Liver (tissue), 9 donors: Measurements from ENCODE around the gene MAPT. TPM values are rescaled to one million over a fixed set of nuclear protein-coding genes. Genes with fewer than 3 reads are reported as not detected.

ENCODE experiments used
- DNase-seq: peaks from one replicate; pipeline ENCODE4 v3.0.0-alpha.2; 2017; ENCODE audit warnings: low spot score
- H3K27ac ChIP-seq, 2 donors: one replicate each; pipeline ENCODE4 v1.7.0; 2013; ENCODE audit warnings: inconsistent platforms in 2 of 2, low read length in 2 of 2, control low read depth in 1 of 2, low read depth in 1 of 2, mild to moderate bottlenecking in 1 of 2
- H3K27me3 ChIP-seq, 4 donors: one replicate each; pipeline versions ENCODE4 v1.6.1 to v1.7.0; 2013; ENCODE audit warnings: low read length in 3 of 4, inconsistent platforms in 1 of 4, mild to moderate bottlenecking in 1 of 4, moderate library complexity in 1 of 4; ENCODE audit not compliant: control insufficient read depth in 4 of 4, insufficient read depth in 4 of 4
- H3K36me3 ChIP-seq, 4 donors: one replicate each; pipeline versions ENCODE4 v1.6.1 to v1.7.0; 2013; ENCODE audit warnings: low read length in 3 of 4, mild to moderate bottlenecking in 3 of 4, low read depth in 1 of 4, moderate library complexity in 1 of 4; ENCODE audit not compliant: control insufficient read depth in 4 of 4, insufficient read depth in 3 of 4
- H3K4me1 ChIP-seq, 4 donors: one replicate each; pipeline versions ENCODE4 v1.6.1 to v1.7.0; 2013; ENCODE audit warnings: low read length in 3 of 4, mild to moderate bottlenecking in 3 of 4, moderate library complexity in 1 of 4; ENCODE audit not compliant: control insufficient read depth in 4 of 4, insufficient read depth in 4 of 4
- H3K4me3 ChIP-seq, 3 donors: one replicate each; pipeline versions ENCODE4 v1.6.1 to v1.7.0; 2013; ENCODE audit warnings: low read length in 3 of 3, control low read depth in 1 of 3, low read depth in 1 of 3, mild to moderate bottlenecking in 1 of 3
- H3K9ac ChIP-seq, 2 donors: one replicate each; pipeline ENCODE4 v1.7.0; 2013; ENCODE audit warnings: low read length in 2 of 2, mild to moderate bottlenecking in 2 of 2, moderate library complexity in 2 of 2, control low read depth in 1 of 2, low read depth in 1 of 2
- H3K9me3 ChIP-seq, 4 donors: one replicate each; pipeline versions ENCODE4 v1.6.1 to v1.7.0; 2013; ENCODE audit warnings: low read length in 3 of 4; ENCODE audit not compliant: control insufficient read depth in 4 of 4
- ATF3 ChIP-seq: IDR thresholded peaks from 2 replicates; pipeline ENCODE4 v1.6.1; 2016; ENCODE audit warnings: antibody characterized with exemption
- EGR1 ChIP-seq, 2 donors: IDR thresholded peaks; 2 replicates each; pipeline ENCODE4 v1.6.1; 2016 to 2018; ENCODE audit warnings: antibody characterized with exemption in 2 of 2, low read depth in 2 of 2
- FOXA1 ChIP-seq: IDR thresholded peaks from 2 replicates; pipeline ENCODE4 v1.6.1; 2016; ENCODE audit warnings: antibody characterized with exemption
- FOXA2 ChIP-seq: IDR thresholded peaks from 2 replicates; pipeline ENCODE4 v1.6.1; 2016; ENCODE audit warnings: antibody characterized with exemption
- GABPA ChIP-seq, 2 donors: IDR thresholded peaks in 1 of 2; conservative IDR thresholded peaks in 1 of 2; 2 replicates each; pipeline ENCODE4 v1.6.1; 2016; ENCODE audit warnings: antibody characterized with exemption in 2 of 2, mild to moderate bottlenecking in 1 of 2, moderate library complexity in 1 of 2
- HNF4A ChIP-seq, 2 donors: conservative IDR thresholded peaks; 2 replicates each; pipeline ENCODE4 v1.6.1; 2016; ENCODE audit warnings: antibody characterized with exemption in 2 of 2, mild to moderate bottlenecking in 2 of 2
- HNF4G ChIP-seq: IDR thresholded peaks from 2 replicates; pipeline ENCODE4 v1.6.1; 2016; ENCODE audit warnings: antibody characterized with exemption
- JUND ChIP-seq, 2 donors: IDR thresholded peaks; 2 replicates each; pipeline ENCODE4 v1.6.1; 2016; ENCODE audit warnings: antibody characterized with exemption in 2 of 2
- MAX ChIP-seq: IDR thresholded peaks from 2 replicates; pipeline ENCODE4 v1.6.1; 2016; ENCODE audit warnings: antibody characterized with exemption
- NR2F2 ChIP-seq: IDR thresholded peaks from 2 replicates; pipeline ENCODE4 v1.6.1; 2016; ENCODE audit warnings: antibody characterized with exemption
- RAD21 ChIP-seq, 2 donors: IDR thresholded peaks; 2 replicates each; pipeline ENCODE4 v1.6.1; 2016; ENCODE audit warnings: antibody characterized with exemption in 2 of 2, mild to moderate bottlenecking in 2 of 2
- SP1 ChIP-seq: IDR thresholded peaks from 2 replicates; pipeline ENCODE4 v1.6.1; 2018; ENCODE audit warnings: antibody characterized with exemption, mild to moderate bottlenecking
- TAF1 ChIP-seq: conservative IDR thresholded peaks from 2 replicates; pipeline ENCODE4 v1.6.1; 2016; ENCODE audit warnings: antibody characterized with exemption, mild to moderate bottlenecking
- YY1 ChIP-seq: IDR thresholded peaks from 2 replicates; pipeline ENCODE4 v1.6.1; 2016; ENCODE audit warnings: antibody characterized with exemption, mild to moderate bottlenecking
- WGBS: extraction: QIAGEN DNeasy Blood & Tissue Kit; methylation state at CpG from one replicate; pipeline ENCODE4 v1.1.7; 2013; 5-methylcytosine and 5-hydroxymethylcytosine counted together
- polyA plus RNA-seq, 2 donors: library from polyadenylated mRNA; stranded (reverse) in 1 of 2; unstranded in 1 of 2; fragments of 200-250 nt in 1 of 2; fragments of >200 nt in 1 of 2; fragmentation: Nextera tagmentation in 1 of 2; extraction: Ambion mirVana in 1 of 2; gene quantifications; one replicate each; pipeline versions ENCODE4 v1.2.1 to v1.2.3, GENCODE V29; 2013 to 2015
- total RNA-seq, 2 donors: library from RNA; depleted of rRNA; stranded (reverse); fragments of >200 nt; gene quantifications; one replicate each; pipeline ENCODE4 v1.2.3, GENCODE V29; 2014
- TF ChIP-seq, protein P1 (sequence below): fragments of 150-350 bp; IDR thresholded peaks from 2 replicates; pipeline ENCODE4 v1.5.1; 2017; ENCODE audit warnings: improper control_type of control experiment, low read depth, low read length; ENCODE audit not compliant: missing input control
- TF ChIP-seq, protein P2 (sequence below): IDR thresholded peaks from 2 replicates; pipeline ENCODE4 v1.6.1; 2016; ENCODE audit warnings: antibody characterized with exemption, mild to moderate bottlenecking
- TF ChIP-seq, protein P3 (sequence below): IDR thresholded peaks from 2 replicates; pipeline ENCODE4 v1.6.1; 2016; ENCODE audit warnings: antibody characterized with exemption
- donor health status: healthy.
- donor health status: healthy.
- donor health status: healthy.
- donor health status: healthy.
- donor health status: healthy.

MAPT gene
- total and polyA plus RNA-seq, 4 donors = 0.05 to 0.67 (median 0.27) TPM

- no peak overlapping the region for H3K4me3 ChIP-seq
- no peak for DNase-seq
- H3K4me1 ChIP-seq = no peaks in the 10 kb centered on the region
- H3K27me3 ChIP-seq = no peaks in the 10 kb centered on the region
- no peaks in the 10 kb centered on the region for H3K36me3 ChIP-seq
- H3K9me3 ChIP-seq = no peaks in the 10 kb centered on the region
- TF ChIP-seq EGR1 (IDR thresholded peaks at IDR 0.05; ENCODE audit: low read depth in 2 of 2) (no peak), HNF4A (conservative IDR thresholded peaks at IDR 0.05) (no peak), NR2F2 (no peak), TAF1 (no peak), GABPA (IDR thresholded peaks at IDR 0.05 in 1 of 2, conservative IDR thresholded peaks at IDR 0.05 in 1 of 2) (no peak), HNF4G (no peak), FOXA2 (no peak), RAD21 (IDR thresholded peaks at IDR 0.05) (no peak), FOXA1 (no peak), MAX (no peak), SP1 (no peak), JUND (IDR thresholded peaks at IDR 0.05) (no peak)
- TF ChIP-seq, protein P1, sequence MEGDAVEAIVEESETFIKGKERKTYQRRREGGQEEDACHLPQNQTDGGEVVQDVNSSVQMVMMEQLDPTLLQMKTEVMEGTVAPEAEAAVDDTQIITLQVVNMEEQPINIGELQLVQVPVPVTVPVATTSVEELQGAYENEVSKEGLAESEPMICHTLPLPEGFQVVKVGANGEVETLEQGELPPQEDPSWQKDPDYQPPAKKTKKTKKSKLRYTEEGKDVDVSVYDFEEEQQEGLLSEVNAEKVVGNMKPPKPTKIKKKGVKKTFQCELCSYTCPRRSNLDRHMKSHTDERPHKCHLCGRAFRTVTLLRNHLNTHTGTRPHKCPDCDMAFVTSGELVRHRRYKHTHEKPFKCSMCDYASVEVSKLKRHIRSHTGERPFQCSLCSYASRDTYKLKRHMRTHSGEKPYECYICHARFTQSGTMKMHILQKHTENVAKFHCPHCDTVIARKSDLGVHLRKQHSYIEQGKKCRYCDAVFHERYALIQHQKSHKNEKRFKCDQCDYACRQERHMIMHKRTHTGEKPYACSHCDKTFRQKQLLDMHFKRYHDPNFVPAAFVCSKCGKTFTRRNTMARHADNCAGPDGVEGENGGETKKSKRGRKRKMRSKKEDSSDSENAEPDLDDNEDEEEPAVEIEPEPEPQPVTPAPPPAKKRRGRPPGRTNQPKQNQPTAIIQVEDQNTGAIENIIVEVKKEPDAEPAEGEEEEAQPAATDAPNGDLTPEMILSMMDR = no peak
- TF ChIP-seq, protein P2, sequence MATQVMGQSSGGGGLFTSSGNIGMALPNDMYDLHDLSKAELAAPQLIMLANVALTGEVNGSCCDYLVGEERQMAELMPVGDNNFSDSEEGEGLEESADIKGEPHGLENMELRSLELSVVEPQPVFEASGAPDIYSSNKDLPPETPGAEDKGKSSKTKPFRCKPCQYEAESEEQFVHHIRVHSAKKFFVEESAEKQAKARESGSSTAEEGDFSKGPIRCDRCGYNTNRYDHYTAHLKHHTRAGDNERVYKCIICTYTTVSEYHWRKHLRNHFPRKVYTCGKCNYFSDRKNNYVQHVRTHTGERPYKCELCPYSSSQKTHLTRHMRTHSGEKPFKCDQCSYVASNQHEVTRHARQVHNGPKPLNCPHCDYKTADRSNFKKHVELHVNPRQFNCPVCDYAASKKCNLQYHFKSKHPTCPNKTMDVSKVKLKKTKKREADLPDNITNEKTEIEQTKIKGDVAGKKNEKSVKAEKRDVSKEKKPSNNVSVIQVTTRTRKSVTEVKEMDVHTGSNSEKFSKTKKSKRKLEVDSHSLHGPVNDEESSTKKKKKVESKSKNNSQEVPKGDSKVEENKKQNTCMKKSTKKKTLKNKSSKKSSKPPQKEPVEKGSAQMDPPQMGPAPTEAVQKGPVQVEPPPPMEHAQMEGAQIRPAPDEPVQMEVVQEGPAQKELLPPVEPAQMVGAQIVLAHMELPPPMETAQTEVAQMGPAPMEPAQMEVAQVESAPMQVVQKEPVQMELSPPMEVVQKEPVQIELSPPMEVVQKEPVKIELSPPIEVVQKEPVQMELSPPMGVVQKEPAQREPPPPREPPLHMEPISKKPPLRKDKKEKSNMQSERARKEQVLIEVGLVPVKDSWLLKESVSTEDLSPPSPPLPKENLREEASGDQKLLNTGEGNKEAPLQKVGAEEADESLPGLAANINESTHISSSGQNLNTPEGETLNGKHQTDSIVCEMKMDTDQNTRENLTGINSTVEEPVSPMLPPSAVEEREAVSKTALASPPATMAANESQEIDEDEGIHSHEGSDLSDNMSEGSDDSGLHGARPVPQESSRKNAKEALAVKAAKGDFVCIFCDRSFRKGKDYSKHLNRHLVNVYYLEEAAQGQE = no peak
- TF ChIP-seq, protein P3, sequence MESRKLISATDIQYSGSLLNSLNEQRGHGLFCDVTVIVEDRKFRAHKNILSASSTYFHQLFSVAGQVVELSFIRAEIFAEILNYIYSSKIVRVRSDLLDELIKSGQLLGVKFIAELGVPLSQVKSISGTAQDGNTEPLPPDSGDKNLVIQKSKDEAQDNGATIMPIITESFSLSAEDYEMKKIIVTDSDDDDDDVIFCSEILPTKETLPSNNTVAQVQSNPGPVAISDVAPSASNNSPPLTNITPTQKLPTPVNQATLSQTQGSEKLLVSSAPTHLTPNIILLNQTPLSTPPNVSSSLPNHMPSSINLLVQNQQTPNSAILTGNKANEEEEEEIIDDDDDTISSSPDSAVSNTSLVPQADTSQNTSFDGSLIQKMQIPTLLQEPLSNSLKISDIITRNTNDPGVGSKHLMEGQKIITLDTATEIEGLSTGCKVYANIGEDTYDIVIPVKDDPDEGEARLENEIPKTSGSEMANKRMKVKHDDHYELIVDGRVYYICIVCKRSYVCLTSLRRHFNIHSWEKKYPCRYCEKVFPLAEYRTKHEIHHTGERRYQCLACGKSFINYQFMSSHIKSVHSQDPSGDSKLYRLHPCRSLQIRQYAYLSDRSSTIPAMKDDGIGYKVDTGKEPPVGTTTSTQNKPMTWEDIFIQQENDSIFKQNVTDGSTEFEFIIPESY = no peak
- WGBS = 89% methylated on average over 35 of the region's 35 CpGs
- no peak overlapping the region for H3K9ac ChIP-seq
- no peak overlapping the region for H3K27ac ChIP-seq
Measured at GRCh38 chr17:45845376-45846185, 48.8 kb upstream of the MAPT start.

DNA sequence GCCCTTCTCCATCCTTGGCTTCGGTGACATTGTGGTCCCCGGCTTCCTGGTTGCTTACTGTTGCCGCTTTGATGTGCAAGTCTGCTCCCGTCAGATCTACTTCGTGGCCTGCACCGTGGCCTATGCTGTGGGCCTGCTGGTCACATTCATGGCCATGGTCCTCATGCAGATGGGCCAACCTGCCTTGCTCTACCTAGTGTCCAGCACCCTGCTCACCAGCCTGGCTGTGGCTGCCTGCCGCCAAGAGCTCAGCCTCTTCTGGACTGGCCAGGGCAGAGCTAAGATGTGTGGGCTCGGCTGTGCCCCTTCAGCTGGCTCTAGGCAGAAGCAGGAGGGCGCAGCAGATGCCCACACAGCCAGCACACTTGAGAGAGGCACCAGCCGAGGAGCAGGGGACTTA, 48.1 kb upstream of the MAPT start:
- no peaks in the 10 kb centered on the region for H3K27me3 ChIP-seq
- no peak overlapping the region for H3K27ac ChIP-seq
- no peak overlapping the region for H3K4me3 ChIP-seq
- no peaks in the 10 kb centered on the region for H3K4me1 ChIP-seq
- no peaks in the 10 kb centered on the region for H3K36me3 ChIP-seq
- no peaks in the 10 kb centered on the region for H3K9me3 ChIP-seq
- no peak for TF ChIP-seq GABPA (IDR thresholded peaks at IDR 0.05 in 1 of 2, conservative IDR thresholded peaks at IDR 0.05 in 1 of 2)
- no peak for TF ChIP-seq FOXA2
- no peak for TF ChIP-seq ATF3
- no peak for TF ChIP-seq RAD21 (IDR thresholded peaks at IDR 0.05)
- TF ChIP-seq, protein P1 = no peak
- no peak for TF ChIP-seq HNF4A (conservative IDR thresholded peaks at IDR 0.05)
- no peak for TF ChIP-seq HNF4G
- TF ChIP-seq EGR1 (IDR thresholded peaks at IDR 0.05; ENCODE audit: low read depth in 2 of 2) = no peak
- no peak for TF ChIP-seq TAF1
- TF ChIP-seq YY1 = no peak
- no peak for TF ChIP-seq NR2F2
- no peak overlapping the region for H3K9ac ChIP-seq
- no peak for DNase-seq
- 88% methylated on average over 10 of the region's 10 CpGs for WGBS
